UCSD-AML1 (cell line): ENCODE measurements around the gene NCOA1.
"Not testable (repeated sequence)": the region's sequence is repeated elsewhere in the genome, so short reads cannot be mapped to it uniquely, and the experiment has no call there.

Experiments used
- DNase-seq: peaks from one replicate; lab custom pipeline; 2025; ENCODE audit not compliant: unreplicated experiment; lab: John Stamatoyannopoulos, UW

NCOA1 gene

DNA sequence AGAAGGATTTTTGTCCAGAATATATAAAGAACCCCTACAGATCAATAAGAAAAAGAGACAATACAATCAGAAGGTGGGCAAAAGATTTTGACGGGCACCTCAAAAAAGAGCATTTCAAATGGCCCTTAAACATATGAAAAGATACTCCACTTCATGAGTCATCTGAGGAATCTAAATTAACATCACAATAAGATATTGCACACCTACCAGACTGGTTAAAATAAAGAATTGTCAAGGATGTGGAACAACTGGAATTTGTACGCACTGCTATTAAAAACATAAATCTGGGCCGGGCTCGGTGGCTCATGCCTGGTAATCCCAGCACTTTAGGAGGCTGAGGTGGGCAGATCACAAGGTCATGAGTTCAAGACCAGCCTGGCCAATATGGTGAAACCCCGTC lies 17.0 kb upstream of the NCOA1 start:
- DNase-seq, result no peak

DNA sequence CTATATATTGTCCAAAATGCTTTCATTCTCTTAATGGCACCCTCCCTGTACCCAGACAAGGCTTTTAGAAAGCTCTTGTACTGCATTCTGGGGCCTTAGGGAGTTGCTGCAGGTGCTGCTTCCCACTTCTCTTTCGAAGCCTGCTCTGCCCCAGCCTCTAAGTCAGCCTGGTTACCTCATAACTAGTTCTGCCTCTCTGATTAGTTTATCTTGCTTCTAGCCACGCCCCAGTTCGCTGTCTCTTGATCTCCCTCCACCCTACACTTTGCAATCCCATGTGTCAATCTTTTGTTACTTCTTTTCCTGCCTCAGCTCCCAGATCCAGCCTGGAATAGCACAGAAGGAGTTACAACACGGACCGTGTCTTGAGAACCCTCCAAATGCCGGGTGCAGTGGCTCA lies 13.8 kb upstream of the NCOA1 start:
- no peak for DNase-seq

DNA sequence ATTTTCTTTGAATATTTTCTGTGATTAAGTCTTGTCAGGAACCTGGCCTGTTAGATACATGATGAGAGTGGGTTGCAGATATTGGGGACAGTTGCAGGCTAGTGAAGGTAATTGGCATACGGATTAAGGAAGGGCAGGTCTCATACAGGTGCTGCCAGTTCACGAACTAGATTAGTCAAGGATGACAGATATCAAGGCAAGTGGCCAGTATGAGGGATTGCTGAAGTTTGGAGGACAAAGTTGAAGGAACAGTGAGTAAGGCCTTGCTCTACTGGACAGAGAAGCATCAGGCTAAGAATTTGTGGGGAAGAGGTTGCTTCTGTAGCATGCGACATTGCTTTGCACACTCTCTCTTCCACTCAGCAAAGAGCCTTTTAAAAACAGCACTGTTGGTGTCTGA lies 12.8 kb upstream of the NCOA1 start:
- DNase-seq, result no peak

- no peak for DNase-seq
These were observed 10.8 kb upstream of the NCOA1 start for GRCh38 chr2:24480245-24480644.

DNA sequence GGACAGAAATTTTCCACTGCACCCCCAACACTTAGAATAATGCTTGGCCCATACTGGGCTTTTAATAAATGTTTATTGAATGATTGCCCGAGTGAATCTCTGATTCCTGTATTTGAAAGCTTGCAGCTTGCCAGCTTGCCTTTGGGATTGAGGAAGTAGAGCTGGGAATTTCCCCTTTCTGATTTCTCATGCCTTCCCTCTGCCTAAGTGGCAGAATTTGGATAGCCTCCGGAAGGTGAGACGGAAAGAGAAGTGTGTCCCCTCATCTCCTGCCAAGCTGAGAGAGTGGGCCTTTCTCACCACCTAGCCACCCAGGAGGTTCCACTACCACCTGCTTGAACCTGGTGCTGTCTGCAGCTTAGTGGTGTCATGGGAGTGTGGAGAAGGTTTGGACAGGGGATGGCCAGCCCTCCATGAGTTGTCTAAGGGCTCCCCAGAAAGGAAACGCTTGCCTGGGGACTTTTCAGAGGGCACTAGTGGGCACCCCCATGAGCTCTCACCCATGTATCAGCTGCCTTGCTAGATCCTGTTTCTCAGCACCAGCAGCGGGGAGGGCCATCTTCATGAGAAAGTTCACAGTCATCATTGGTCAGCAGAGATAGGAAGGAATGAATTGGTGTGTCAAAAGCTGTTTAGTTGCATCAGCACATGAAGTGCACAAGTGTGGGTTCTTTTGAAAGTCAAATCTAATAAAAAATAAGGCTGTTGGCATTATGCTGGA lies 8.6 kb upstream of the NCOA1 start:
- no peak for DNase-seq

- DNase-seq, result no peak
These were observed 8.1 kb upstream of the NCOA1 start for GRCh38 chr2:24482972-24483300.

GRCh38 chr2:24484677-24485076 lies 6.4 kb upstream of the NCOA1 start:
- DNase-seq, result not testable (repeated sequence)

DNA sequence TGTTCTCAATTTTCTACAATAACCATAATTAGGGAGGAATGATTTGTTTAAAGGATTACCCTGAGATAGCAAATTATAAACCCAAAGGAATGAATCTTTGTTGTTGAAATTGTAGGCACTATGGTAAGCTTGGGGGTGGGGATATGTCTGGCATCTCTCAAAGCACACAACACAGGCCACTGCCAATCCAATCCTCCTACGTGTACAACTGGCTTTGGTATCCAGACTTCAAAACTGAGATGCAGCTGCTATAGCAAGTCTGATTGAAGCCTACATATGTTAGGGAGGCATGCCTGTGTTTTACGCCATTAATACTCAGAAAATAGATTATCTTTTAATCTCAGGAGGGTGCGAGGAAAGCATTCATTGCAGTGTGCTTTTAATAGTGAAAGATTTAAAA lies 5.9 kb upstream of the NCOA1 start:
- DNase-seq, result no peak

- no peak for DNase-seq
These were observed 4.3 kb upstream of the NCOA1 start for GRCh38 chr2:24486636-24487205.

DNA sequence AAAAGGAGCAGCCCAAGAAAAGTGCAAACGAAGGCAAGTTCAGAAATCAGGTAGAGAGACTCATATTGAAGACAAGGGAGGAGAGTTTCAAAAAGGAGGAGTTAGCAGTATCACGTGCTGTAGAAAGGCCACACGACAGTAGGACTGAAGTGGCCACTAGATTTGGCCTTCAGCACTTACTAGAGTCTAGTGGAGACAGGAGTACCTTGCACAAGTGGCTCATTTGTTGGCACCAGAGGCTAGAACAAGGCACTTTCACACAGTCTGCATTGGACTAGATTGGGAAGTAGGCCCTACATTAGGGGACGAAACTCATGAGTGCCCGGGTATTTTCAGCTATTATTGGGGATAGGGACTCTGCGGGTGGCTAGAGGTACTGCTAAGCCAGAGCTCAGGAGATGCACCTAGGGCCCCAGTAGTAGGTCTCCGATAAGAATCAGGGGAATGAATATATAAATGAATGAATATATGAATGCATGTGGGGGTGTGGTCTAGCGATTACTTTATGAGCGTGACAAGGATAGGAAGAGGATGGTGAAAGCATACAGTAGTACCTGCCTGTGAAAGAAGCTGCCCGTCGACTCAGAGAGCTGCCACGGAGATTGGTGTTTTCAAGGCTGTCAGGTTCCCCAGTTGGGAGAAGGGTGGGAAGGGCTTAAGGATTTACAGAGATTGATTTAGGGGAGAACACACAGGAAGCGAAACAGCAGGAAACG lies 1.4 kb upstream of the NCOA1 start:
- no peak for DNase-seq

- DNase-seq, result no peak
These were observed 819 bp upstream of the NCOA1 start for GRCh38 chr2:24490181-24490689.

DNA sequence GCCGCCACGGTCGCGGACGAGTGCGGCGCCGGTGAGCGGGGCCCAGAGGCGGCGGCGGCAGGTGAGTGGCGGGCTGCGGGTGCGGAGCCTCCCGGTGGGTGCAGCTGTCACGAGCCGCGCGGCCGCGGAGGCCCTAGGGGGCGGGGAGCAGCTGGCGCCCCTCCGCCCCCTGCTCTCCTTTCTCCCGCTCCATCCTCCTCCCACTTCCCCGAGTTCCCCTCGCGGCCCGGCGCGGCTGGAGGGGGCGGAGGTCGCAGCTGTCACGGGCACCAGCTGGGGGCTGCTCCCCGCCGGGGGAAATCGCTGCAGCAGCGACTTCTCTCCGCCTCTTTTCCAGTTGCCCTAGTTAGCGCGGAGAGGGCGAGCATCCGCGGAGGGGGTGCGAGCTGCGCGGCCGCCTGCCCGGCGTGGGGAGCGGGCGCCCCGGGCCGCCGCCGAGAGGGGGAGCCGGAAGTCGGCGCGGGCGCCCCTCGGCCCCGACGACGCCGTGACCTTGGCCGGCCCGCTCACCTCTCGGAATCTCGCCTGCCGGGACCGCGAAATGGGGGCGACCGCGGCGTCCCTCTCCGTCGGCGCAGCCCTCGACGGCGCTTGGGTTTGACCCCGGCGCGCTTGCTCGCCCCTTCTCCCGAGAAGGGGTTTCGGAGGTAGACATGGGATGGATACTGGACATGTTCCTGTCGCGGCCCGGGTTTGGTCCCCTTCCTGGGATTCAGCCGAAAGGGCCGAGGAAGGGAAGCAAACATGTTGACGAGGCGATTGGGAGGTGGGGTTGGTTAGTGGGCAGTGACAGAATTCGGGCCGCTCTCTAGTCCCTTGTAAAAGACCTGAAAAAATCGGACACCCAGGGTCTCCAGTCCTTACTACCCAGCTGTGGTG lies 727 bp downstream of the NCOA1 start:
- DNase-seq, result peak; percentile 63

GRCh38 chr2:24492421-24493279 lies 1.6 kb downstream of the NCOA1 start:
- no peak for DNase-seq

- DNase-seq, result no peak
These were observed 2.7 kb downstream of the NCOA1 start for GRCh38 chr2:24493713-24494112.

DNA sequence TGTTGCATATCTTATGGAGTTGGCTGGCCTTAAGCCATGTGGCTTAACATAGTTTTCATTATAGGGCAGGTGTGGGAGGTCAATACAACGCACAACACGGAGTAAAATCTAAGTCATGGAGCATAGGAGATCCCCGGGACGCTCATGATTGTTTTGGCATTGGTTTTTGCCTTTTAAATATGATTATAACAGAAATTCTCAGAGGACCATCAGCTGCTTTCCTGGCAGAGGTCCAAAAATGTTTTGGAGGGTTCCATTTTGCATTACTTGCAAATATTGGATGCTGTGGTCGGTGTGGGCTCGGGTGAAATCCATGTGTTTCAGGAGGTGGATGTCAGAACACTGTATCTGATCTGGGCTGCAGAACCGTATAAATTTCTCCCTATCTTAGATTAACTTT lies 3.4 kb downstream of the NCOA1 start:
- DNase-seq, result no peak

DNA sequence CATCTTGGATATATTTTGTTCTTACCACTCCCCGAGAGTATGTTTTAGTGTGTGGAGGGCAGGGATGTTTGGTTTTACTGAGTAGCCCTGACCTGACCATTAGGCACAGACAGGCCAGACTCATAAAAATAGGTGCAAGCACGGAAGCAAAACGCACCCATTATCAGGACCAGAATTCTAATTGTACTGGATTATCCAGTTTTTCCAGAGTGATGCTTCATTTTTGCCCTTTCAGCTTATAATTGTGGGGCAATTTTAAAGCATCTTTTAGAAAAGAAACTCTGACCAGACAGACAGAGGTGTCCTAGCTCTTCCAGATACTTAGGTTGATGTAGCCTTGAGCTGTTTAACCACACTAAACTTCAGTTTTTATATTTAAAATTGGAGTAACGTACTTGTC lies 4.4 kb downstream of the NCOA1 start:
- no peak for DNase-seq

- DNase-seq, result no peak
These were observed 5.9 kb downstream of the NCOA1 start for GRCh38 chr2:24496959-24497358.

- no peak for DNase-seq
These were observed 6.6 kb downstream of the NCOA1 start for GRCh38 chr2:24497685-24498084.

DNA sequence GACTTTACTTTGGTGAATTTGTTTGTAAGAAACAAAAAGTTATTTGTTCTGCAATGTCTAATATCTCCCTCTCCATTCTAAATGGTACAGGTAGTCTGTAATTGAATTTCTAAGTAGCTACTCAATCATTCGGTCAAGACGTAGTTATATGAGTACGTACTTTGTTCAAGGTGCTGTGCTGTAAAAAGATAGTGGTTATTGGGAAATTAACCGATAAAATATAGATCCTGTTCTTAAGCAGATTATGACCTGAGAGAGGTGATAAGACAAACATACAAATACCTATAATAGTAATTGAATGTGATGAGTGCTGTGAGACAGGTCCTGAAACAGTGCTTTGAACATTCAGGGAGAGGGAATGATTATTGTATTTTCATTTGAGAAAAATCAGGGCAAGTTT lies 7.1 kb downstream of the NCOA1 start:
- no peak for DNase-seq

- DNase-seq, result no peak
These were observed 10.8 kb downstream of the NCOA1 start for GRCh38 chr2:24501813-24502212.
